B cell (primary cell): ENCODE data around the gene FOXN1.

Experiments
- CTCF ChIP-seq: fragments of 200-600 bp; IDR thresholded peaks from one replicate; pipeline ENCODE4 v1.8.0; 2022; ENCODE audit warnings: antibody characterized with exemption, mild to moderate bottlenecking
- EZH2 ChIP-seq: IDR thresholded peaks from 2 replicates; pipeline ENCODE4 v1.6.1; 2012; ENCODE audit warnings: borderline replicate concordance, low read depth, mild to moderate bottlenecking, moderate library complexity, low read length; ENCODE audit not compliant: insufficient read depth, poor library complexity, severe bottlenecking

- TF ChIP-seq CTCF (no peak), EZH2 (no peak)
Observed at GRCh38 chr17:28547096-28547622, 41.0 kb downstream of the FOXN1 start.
